Gastrocnemius medialis (tissue), 4 donors: ENCODE measurements around the gene GNAT1. TPM values are rescaled to one million over a fixed set of nuclear protein-coding genes. Genes with fewer than 3 reads are reported as not detected.

Experiments
- ATAC-seq, 2 donors: fragments of 150-250 bp; one replicate each; pipeline ENCODE4 v1.9.1; 2016
- DNase-seq, 2 donors: peaks; one replicate each; pipeline ENCODE4 v3.0.0-alpha.2; 2019
- H3K27ac ChIP-seq, 4 donors: fragments of 200-600 bp; sonication (generic); 1 replicate in 1 of 4; 2 replicates in 3 of 4; pipeline ENCODE4 v1.5.1; 2016 to 2018; ENCODE audit warnings: mild to moderate bottlenecking in 2 of 4, moderate library complexity in 1 of 4
- H3K27me3 ChIP-seq, 3 donors: fragments of 200-600 bp; sonication (generic) in 2 of 3; 1 replicate in 1 of 3; 2 replicates in 2 of 3; pipeline versions ENCODE4 v1.5.1 to v1.6.0; 2016 to 2019; ENCODE audit warnings: mild to moderate bottlenecking in 1 of 3, moderate library complexity in 1 of 3
- H3K36me3 ChIP-seq, 2 donors: fragments of 200-600 bp; sonication (generic) in 1 of 2; one replicate each; pipeline ENCODE4 v1.5.1; 2017 to 2018
- H3K4me1 ChIP-seq, 2 donors: fragments of 200-600 bp; sonication (generic) in 1 of 2; one replicate each; pipeline ENCODE4 v1.5.1; 2016 to 2017; ENCODE audit warnings: mild to moderate bottlenecking in 2 of 2
- H3K4me3 ChIP-seq, 4 donors: fragments of 200-600 bp; sonication (generic) in 3 of 4; 1 replicate in 1 of 4; 2 replicates in 3 of 4; pipeline ENCODE4 v1.5.1; 2016 to 2019; ENCODE audit warnings: mild to moderate bottlenecking in 2 of 4
- H3K9me3 ChIP-seq, 3 donors: fragments of 200-600 bp; sonication (generic) in 2 of 3; 1 replicate in 1 of 3; 2 replicates in 2 of 3; pipeline ENCODE4 v1.5.1; 2016 to 2019
- POLR2A ChIP-seq, 2 donors: fragments of 450-650 bp; IDR thresholded peaks; one replicate each; pipeline ENCODE4 v1.6.1; 2017; ENCODE audit warnings: antibody characterized with exemption in 2 of 2, mild to moderate bottlenecking in 2 of 2, moderate library complexity in 2 of 2
- in situ Hi-C, 4 donors: fragments of 200-750 bp; cut with MboI; loops; one replicate each; pipeline versions ENCODE4 v1.15.0 to v1.8.0; 2017; ENCODE audit warnings: low sequenced_read_pairs in 4 of 4
- intact Hi-C: fragments of 100-400 bp; cut with DNase I; formaldehyde crosslinking; loops from one replicate; pipeline ENCODE4 v1.15.1; 2023; ENCODE audit warnings: low total_unique reads
- total RNA-seq, 4 donors: library from RNA; depleted of rRNA; stranded (reverse); fragments of >200 nt; gene quantifications; one replicate each; pipeline versions ENCODE4 v1.1.0 to v1.2.3, GENCODE V29; 2016
- TF ChIP-seq, protein P1 (sequence below), 5 experiments: fragments of 450-650 bp in 3 of 5; fragments of 200-600 bp in 2 of 5; sonication (generic) in 2 of 5; IDR thresholded peaks in 4 of 5; conservative IDR thresholded peaks in 1 of 5; 1 replicate in 4 of 5; 2 replicates in 1 of 5; pipeline ENCODE4 v1.5.1; 2016 to 2019; ENCODE audit warnings: antibody characterized with exemption in 5 of 5, mild to moderate bottlenecking in 3 of 5, moderate library complexity in 3 of 5

Gene GNAT1
- total RNA-seq, 4 donors from 2014 or later, result not detected

DNA sequence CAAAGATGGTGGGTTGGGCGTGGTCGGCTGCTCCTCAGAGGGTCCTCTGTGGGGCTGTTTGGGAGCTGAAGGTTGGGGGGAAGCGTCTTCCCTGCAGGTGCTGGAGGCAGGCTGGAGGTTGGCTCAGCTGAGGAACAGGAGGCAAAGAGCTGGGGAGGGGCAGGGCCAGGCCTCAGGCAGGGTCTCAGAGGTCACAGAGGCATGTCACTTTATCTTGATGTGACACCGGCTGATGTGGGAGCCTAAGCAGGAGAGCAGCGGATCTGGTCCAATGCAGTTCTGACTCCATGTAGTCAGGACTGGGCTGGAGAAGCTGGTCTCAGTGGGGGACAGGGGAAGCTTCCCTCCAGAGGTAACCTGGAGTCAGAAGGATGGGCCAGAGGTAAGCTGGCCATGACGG, 7.7 kb upstream of the GNAT1 start:
- H3K4me3 ChIP-seq, result no peak overlapping the region
- no peak for ATAC-seq
- H3K4me1 ChIP-seq, result no peaks in the 10 kb centered on the region
- H3K27me3 ChIP-seq, result no peaks in the 10 kb centered on the region
- intact Hi-C loops (no loop called here), in situ Hi-C loops (loop anchor here in 1 of 4 donors (10.0 kb wide), 1 partner anchor 59 kb away; no protein-coding TSS in a partner anchor)
- no peak overlapping the region for H3K27ac ChIP-seq
- no peak for DNase-seq
- H3K36me3 ChIP-seq, result peaks cover 0 to 13% of the 10 kb centered on the region in 2 donors
- TF ChIP-seq, protein P1, sequence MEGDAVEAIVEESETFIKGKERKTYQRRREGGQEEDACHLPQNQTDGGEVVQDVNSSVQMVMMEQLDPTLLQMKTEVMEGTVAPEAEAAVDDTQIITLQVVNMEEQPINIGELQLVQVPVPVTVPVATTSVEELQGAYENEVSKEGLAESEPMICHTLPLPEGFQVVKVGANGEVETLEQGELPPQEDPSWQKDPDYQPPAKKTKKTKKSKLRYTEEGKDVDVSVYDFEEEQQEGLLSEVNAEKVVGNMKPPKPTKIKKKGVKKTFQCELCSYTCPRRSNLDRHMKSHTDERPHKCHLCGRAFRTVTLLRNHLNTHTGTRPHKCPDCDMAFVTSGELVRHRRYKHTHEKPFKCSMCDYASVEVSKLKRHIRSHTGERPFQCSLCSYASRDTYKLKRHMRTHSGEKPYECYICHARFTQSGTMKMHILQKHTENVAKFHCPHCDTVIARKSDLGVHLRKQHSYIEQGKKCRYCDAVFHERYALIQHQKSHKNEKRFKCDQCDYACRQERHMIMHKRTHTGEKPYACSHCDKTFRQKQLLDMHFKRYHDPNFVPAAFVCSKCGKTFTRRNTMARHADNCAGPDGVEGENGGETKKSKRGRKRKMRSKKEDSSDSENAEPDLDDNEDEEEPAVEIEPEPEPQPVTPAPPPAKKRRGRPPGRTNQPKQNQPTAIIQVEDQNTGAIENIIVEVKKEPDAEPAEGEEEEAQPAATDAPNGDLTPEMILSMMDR (IDR thresholded peaks at IDR 0.05 in 4 of 5, conservative IDR thresholded peaks at IDR 0.05 in 1 of 5), result no peak
- TF ChIP-seq POLR2A (IDR thresholded peaks at IDR 0.05), result no peak
- no peaks in the 10 kb centered on the region for H3K9me3 ChIP-seq

DNA sequence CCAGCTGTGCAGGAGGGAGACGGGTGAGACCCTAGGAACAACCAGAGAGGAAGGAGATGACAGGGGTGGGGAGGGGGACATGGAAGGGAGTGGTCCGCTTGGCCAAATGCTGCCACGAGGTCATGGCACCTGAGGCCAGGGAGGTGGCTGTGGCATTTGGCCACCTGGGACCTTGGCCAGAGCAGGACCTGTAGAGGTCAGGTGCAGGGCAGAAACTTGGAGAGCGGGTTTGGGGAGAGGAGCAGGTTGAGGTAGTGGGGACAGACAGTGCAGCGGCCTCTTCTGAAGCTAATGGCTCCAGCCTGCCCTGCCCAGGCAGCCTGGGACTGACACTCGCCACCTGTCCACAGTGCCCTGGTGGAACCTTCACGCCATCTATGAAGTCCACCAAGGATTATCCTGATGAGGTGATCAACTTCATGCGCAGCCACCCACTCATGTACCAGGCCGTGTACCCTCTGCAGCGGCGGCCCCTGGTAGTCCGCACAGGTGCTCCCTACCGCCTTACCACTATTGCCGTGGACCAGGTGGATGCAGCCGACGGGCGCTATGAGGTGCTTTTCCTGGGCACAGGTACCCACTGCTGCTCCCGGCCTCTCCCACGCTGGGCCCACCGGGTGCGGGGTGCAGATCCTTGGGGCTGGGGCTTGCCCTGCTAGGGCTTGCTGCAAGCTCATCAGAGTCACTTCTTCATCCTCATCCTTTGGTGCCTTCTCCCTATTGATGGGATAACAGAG, 7.0 kb upstream of the GNAT1 start:
- Histone ChIP-seq H3K36me3 (peaks cover 0 to 13% of the 10 kb centered on the region in 2 donors), H3K4me1 (no peaks in the 10 kb centered on the region), H3K4me3 (no peak overlapping the region), H3K27ac (no peak overlapping the region), H3K9me3 (no peaks in the 10 kb centered on the region), H3K27me3 (no peaks in the 10 kb centered on the region)
- in situ Hi-C loops (loop anchor here in 1 of 4 donors (10.0 kb wide), 1 partner anchor 60 kb away; no protein-coding TSS in a partner anchor), intact Hi-C loops (no loop called here)
- TF ChIP-seq, protein P1 (IDR thresholded peaks at IDR 0.05 in 4 of 5, conservative IDR thresholded peaks at IDR 0.05 in 1 of 5), result no peak
- TF ChIP-seq POLR2A (IDR thresholded peaks at IDR 0.05), result no peak
- ATAC-seq (no peak), DNase-seq (no peak)

DNA sequence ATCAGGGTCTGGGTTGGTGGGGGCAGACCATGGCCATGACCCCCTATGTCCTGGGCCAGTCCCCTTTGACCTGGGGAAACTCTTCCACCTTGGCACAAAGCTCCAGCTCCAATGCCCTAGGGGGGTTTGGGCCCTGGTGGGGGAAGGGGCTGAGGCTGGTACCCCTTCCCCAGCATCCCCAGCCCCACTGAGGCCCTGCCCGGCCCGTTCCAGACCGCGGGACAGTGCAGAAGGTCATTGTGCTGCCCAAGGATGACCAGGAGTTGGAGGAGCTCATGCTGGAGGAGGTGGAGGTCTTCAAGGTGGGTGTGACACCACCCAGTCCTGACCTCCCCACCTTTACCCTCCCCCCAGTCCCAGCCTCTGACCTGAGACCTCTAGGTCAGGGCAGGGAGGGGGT, 6.2 kb upstream of the GNAT1 start:
- Histone ChIP-seq H3K9me3 (no peaks in the 10 kb centered on the region), H3K27ac (no peak overlapping the region), H3K4me1 (no peaks in the 10 kb centered on the region), H3K27me3 (no peaks in the 10 kb centered on the region), H3K36me3 (peaks cover 0 to 13% of the 10 kb centered on the region in 2 donors), H3K4me3 (no peak overlapping the region)
- in situ Hi-C loops, result loop anchor here (5.0 to 10.0 kb wide), 2 partner anchors 60 to 63 kb away; no protein-coding TSS in a partner anchor
- intact Hi-C loops, result no loop called here
- TF ChIP-seq, protein P1 (IDR thresholded peaks at IDR 0.05 in 4 of 5, conservative IDR thresholded peaks at IDR 0.05 in 1 of 5), result no peak
- no peak for TF ChIP-seq POLR2A (IDR thresholded peaks at IDR 0.05)
- DNase-seq (no peak), ATAC-seq (no peak)

DNA sequence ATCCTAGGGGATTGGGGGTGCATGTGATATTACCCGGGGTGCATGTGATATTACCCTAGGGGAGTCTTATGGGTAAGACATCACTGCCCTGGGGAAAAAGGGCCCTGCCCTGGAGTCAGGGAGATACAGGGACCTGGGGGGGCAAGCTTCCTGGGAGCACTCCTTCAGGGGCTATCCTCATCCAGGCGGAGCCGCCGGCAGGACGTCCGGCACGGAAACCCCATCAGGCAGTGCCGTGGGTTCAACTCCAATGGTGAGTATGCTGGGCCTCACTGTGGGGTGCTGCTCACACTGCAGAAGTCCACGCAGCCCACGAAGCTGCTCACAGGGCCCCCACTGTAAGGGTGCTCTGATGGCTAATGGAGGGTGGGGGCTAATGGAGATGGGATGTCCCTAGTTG, 5.3 kb upstream of the GNAT1 start:
- Histone ChIP-seq H3K4me1 (no peaks in the 10 kb centered on the region), H3K27me3 (no peaks in the 10 kb centered on the region), H3K27ac (no peak overlapping the region), H3K36me3 (peaks cover 0 to 13% of the 10 kb centered on the region in 2 donors), H3K9me3 (no peaks in the 10 kb centered on the region), H3K4me3 (no peak overlapping the region)
- in situ Hi-C loops (loop anchor here (5.0 to 10.0 kb wide), 2 partner anchors 61 to 64 kb away; no protein-coding TSS in a partner anchor), intact Hi-C loops (no loop called here)
- no peak for DNase-seq
- TF ChIP-seq, protein P1 (IDR thresholded peaks at IDR 0.05 in 4 of 5, conservative IDR thresholded peaks at IDR 0.05 in 1 of 5), result no peak
- TF ChIP-seq POLR2A (IDR thresholded peaks at IDR 0.05), result no peak
- ATAC-seq, result no peak
